Upper lobe of right lung (tissue), 1 donor: ENCODE results near the gene ARVCF. TPM values are rescaled to one million over a fixed set of nuclear protein-coding genes. Genes with fewer than 3 reads are reported as not detected.

ENCODE experiments used
- ATAC-seq: fragments of 200-7000 bp; cut with Tn5 transposase; one replicate; pipeline ENCODE4 v1.9.1; 2020; ENCODE audit warnings: mild to moderate bottlenecking, moderate library complexity
- DNase-seq: peaks from one replicate; pipeline ENCODE4 v3.0.0-alpha.2; 2020
- H3K27ac ChIP-seq: fragments of 200-600 bp; one replicate; pipeline ENCODE4 v1.8.0; 2022
- H3K27me3 ChIP-seq: fragments of 200-600 bp; one replicate; pipeline ENCODE4 v1.8.0; 2022; ENCODE audit warnings: mild to moderate bottlenecking
- H3K36me3 ChIP-seq: fragments of 200-600 bp; one replicate; pipeline ENCODE4 v1.8.0; 2022
- H3K4me1 ChIP-seq: fragments of 200-600 bp; one replicate; pipeline ENCODE4 v1.8.0; 2022
- H3K4me3 ChIP-seq: fragments of 200-600 bp; one replicate; pipeline ENCODE4 v1.8.0; 2022; ENCODE audit warnings: mild to moderate bottlenecking
- H3K9me3 ChIP-seq: fragments of 200-600 bp; one replicate; pipeline ENCODE4 v1.8.0; 2022
- intact Hi-C: fragments of 100-400 bp; cut with DNase I; formaldehyde crosslinking; loops from one replicate; pipeline ENCODE4 v1.11.0; 2022
- total RNA-seq: library from RNA; stranded (reverse); fragmentation: NEBNext Ultra II Directional; extraction: Animal tissue kit (Norgen Biotek cat#: 25700); gene quantifications from one replicate; pipeline ENCODE4 v1.2.1, GENCODE V29; 2021
- TF ChIP-seq, protein P1 (sequence below): fragments of 200-600 bp; IDR thresholded peaks from one replicate; pipeline ENCODE4 v1.8.0; 2022; ENCODE audit warnings: antibody characterized with exemption
- donor health status: DM: no; HTN: yes; CAD: no; lungs with severe emphysema.

The ARVCF gene
- total RNA-seq, 1 donor from 2014 or later = 25.4 TPM

DNA sequence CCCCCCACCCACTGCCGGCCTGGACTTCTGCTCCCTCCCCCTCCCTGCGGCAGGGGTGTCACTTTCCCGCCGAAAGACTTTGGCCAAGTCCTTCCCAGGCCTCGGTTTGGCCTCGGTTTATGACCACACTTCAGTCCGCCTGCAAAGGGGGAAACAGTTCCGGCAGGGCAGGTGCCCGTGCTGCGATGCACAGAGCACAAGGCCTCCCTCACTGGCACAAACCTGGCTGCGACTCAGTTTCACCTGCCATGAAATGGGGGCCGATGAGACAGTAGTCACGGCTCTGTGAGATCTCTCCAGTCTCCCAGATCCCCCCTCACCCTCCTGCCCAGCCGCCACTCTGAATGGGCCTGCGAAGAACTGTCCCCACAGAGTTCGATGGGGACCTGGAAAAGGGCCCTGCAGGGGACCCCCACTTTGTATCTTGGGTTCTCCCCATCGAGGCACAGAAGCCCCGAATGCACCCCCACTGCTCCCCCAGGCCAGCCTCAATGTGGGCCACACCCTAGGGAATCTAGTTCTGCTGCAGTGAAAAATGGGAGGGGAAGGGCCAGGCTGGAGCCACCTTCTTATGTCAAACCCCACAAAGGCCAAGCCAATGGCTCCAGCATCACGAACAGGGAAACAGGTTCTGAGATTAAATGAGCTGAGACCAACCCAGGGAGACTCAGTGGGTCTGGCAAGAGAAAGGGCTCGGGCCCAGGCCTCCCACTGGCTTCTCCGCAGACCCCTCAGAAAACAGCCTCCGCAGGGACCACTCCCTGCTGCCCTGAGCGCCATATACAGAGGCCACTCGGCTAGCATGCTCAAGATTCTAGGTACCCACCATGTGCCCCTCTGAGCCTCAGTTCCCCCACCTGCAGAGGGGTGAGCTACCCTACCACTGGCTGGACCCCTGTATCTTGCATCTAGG lies 29.0 kb downstream of the ARVCF start:
- ATAC-seq (no peak), DNase-seq (no peak)
- Histone ChIP-seq H3K27me3 (no peaks in the 10 kb centered on the region), H3K36me3 (no peaks in the 10 kb centered on the region), H3K4me1 (peaks cover 10% of the 10 kb centered on the region), H3K4me3 (peak overlapping the region; percentile 74), H3K27ac (peak overlapping the region; percentile 11), H3K9me3 (no peaks in the 10 kb centered on the region)
- TF ChIP-seq, protein P1, sequence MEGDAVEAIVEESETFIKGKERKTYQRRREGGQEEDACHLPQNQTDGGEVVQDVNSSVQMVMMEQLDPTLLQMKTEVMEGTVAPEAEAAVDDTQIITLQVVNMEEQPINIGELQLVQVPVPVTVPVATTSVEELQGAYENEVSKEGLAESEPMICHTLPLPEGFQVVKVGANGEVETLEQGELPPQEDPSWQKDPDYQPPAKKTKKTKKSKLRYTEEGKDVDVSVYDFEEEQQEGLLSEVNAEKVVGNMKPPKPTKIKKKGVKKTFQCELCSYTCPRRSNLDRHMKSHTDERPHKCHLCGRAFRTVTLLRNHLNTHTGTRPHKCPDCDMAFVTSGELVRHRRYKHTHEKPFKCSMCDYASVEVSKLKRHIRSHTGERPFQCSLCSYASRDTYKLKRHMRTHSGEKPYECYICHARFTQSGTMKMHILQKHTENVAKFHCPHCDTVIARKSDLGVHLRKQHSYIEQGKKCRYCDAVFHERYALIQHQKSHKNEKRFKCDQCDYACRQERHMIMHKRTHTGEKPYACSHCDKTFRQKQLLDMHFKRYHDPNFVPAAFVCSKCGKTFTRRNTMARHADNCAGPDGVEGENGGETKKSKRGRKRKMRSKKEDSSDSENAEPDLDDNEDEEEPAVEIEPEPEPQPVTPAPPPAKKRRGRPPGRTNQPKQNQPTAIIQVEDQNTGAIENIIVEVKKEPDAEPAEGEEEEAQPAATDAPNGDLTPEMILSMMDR = no peak
- intact Hi-C loops = no loop called here

DNA sequence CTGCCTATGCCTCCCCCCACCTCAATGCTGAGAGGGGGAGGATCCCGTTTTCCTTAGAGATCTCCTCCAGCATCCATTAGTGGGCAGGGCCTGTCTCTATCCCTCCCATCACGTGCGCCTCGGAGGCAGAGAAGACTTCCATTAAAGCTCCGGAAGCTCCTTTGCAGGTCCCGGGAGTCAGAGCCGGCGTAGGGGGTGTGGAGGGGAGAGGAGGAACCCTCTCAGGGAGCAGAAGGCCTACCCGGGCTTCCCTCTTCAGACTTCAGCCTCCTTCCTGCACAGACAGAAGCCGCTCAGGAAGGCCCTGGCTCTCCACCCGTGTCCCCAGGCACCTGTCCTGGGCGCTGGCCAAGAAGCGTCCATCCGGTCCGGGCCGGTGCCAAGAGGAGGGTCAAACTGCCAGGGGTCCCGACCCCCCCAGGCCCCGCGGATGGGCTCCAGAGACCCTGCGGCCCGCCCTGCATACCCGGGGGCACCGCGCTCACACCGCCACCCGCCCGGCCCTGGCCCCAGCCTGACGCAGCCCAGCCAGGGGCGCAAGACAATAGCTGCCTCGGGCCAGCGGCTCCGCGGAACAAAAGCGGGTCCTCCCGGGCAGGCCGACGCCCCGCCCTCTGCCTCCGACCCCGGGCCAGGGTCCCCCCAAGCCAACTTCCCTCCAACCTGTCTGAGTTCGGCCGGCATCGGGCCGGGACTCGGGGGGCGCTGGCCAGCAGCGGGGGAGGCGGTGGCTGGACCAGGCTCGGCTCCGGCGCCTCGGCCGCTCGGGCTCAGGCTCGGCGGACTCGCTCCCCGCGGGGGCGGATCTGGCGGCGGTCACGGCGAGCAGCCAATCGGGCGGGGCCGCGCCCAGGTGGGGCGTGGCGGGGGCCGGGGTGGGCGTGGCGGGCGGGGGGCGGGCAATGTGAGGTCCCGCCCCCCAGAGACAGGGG lies 29.9 kb downstream of the ARVCF start:
- H3K27ac ChIP-seq = peak overlapping the region; percentile 59
- TF ChIP-seq, protein P1 = no peak
- DNase-seq = peak; percentile 91
- H3K9me3 ChIP-seq = no peaks in the 10 kb centered on the region
- peaks cover 10% of the 10 kb centered on the region for H3K4me1 ChIP-seq
- H3K27me3 ChIP-seq = no peaks in the 10 kb centered on the region
- intact Hi-C loops = no loop called here
- no peaks in the 10 kb centered on the region for H3K36me3 ChIP-seq
- peak overlapping the region; percentile 74 for H3K4me3 ChIP-seq
- ATAC-seq = peak; percentile 94

DNA sequence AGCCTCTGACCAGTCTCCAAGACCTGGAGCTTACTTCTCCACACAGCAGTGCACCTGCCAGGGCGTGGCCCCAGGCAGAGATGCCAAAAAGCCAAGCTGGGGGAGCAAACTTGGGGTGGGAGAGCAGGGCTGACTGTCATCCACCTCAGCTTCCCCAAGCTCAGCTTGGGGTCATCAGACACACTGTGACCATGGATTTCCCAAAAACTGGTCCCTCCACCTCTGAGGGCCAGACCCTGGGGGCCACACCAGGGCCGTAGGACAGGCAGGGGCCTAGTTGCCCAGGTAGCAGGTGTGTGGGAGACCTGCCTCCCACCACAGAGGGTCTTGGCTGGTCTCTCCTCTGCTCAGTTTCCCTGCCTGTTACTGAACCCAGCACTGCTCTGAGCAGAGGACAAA lies 30.6 kb downstream of the ARVCF start:
- no peak overlapping the region for H3K27ac ChIP-seq
- no peaks in the 10 kb centered on the region for H3K27me3 ChIP-seq
- ATAC-seq (no peak), DNase-seq (no peak)
- H3K9me3 ChIP-seq = no peaks in the 10 kb centered on the region
- TF ChIP-seq, protein P1 = no peak
- no peaks in the 10 kb centered on the region for H3K36me3 ChIP-seq
- intact Hi-C loops = no loop called here
- peak overlapping the region; percentile 74 for H3K4me3 ChIP-seq
- H3K4me1 ChIP-seq = peaks cover 10% of the 10 kb centered on the region

DNA sequence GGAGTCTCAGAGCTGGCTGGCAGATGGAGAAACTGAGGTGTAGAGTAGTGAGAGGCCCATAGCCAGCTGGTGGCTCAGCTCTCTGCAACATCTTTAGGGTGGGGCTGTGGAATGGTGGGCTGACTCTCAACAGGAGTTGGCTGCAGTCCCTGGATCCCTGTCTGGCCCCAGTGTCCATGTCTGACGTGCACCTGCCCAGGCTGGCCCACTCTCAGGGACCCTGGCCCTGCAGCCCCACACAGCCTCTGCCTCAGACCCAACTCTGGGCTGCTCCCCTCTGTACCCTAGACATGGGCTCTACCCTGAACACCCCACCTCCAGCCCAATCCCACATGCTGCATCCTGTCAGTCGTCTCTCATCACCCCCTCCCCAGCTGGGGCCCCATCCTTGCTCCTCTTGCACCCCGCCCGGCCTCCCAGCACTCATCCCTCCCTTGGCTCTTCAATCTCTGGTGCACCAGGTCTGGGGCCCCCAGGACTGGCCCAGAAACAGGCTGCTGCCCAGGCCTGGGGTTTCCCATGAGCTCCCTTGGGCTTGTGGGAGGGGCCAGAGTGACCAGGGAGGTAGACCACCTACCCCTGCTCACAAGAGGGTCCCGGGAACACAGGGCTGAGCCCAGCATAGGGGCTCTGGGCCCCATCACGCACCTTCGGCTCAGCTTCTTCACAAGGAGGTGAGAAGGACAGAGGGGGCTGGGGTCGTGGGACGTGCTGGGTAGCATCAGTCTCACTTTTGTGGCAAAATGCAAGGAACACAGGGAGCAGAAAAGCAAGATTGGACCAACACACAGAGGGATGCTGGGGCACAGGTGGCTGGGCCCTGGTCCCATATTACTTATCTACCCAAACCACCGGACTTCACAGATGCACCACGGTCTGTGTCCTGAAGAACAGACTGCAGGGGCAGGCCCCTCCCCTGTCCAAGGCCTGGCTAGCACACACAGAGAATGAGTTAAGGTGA lies 31.5 kb downstream of the ARVCF start:
- no peak overlapping the region for H3K27ac ChIP-seq
- H3K4me1 ChIP-seq = peaks cover 10% of the 10 kb centered on the region
- no peak overlapping the region for H3K4me3 ChIP-seq
- no peaks in the 10 kb centered on the region for H3K27me3 ChIP-seq
- ATAC-seq (no peak), DNase-seq (no peak)
- TF ChIP-seq, protein P1 = no peak
- intact Hi-C loops = no loop called here
- no peaks in the 10 kb centered on the region for H3K9me3 ChIP-seq
- no peaks in the 10 kb centered on the region for H3K36me3 ChIP-seq
